IPS-NIHi11 (cell line): Measurements from ENCODE around the gene KCNN3.

Source experiments
- DNase-seq: peaks from one replicate; pipeline ENCODE4 v3.0.0; 2012; ENCODE audit warnings: mixed read lengths, low spot score

KCNN3 gene

DNA sequence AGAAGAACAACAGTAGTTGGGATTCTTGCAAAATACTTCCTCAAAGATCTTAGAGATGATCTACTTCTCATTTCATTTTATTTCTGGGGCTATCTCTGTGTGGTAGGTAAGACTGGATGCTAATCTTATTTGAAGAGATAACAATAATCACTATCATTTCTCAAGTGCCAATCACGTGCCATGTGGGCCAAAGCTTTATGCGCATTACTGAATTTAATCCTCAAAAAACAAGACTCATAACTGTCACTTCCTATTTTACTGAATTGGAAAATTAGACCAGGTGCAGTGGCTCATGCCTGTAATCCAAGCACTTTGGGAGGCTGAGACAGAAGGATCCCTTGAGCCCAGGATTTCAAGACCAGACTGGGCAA lies 121.7 kb downstream of the KCNN3 start:
- no peak for DNase-seq

DNA sequence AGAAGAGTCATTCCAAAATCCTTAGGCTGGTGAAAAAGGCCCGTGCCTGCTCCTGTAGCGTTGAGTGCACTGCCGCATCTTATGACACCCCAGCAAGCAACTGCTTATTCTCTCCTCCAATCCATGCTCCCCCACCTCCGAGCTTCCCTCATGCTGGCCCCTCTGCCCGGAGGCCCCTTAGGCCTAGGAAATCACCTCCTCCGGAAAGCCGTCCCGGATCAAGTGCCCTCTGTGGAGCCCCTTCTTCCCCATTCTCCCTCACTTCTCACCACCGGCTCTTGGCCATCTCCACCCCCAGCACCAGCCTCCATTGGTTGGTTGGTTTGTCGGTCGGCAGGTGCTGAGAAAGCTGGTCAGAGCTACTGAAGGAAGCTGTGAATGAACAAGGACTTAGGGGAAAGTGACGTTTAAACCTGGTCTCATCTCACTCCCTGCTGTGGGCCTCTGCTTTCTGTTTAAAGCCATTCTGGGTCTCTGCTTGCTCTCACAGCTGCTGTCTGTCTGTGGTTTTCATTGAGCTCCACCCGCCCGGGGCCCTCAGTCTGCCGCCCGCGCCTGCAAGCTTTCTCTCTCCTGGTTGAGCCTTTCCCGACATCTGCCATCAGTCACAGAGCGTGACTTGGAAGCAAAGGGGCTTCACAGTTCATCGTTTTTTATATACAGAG lies 122.2 kb downstream of the KCNN3 start:
- no peak for DNase-seq

DNA sequence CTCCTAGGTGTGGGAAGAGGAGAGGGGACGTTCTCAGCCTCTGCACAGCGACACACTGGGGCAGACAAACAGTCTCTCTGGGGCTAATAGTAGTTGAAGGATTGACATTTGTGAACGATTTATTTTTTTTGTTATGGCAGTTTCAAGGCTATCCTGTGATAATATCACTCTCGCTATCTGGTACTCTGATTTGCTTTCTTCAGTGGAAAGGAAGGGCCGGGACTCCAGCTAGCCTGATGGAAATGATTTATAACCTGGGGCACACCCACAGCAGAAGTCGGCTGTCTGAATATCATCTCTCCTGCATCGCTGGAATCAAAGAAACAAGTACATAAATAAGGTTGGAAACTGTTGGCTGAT lies 122.7 kb downstream of the KCNN3 start:
- no peak for DNase-seq

DNA sequence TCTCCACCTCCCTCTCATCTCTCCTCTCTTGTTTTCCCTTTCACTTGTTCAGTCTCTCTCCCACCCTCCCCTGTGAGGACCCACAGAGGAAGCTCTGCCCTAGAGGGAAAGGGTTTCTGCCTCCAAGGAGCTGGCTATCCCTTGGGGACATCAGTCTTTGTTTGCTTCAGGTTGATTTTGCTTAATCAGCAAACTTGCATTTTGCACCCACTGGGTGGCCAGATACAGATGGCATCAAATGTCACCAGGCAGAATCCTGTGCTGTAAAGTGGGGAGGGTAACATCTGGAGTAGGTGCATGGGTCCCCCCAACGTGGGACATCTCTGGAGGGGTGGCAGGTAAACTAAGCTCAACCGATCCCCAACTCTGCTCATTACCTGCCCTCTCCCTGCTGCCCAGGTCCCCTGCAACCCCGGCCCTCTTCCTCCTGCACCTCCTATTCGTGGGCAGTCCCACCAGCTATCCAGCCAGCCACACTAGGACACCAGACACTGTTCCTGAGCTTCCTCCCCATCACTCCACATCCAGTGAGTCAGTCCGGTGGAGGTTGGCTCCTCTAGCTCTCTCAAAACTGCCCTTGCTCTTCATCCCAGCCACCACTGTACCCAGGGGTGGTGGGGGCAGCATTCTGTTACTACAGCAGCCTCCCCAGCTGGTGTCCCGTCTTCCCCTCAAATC lies 123.3 kb downstream of the KCNN3 start:
- DNase-seq: no peak

DNA sequence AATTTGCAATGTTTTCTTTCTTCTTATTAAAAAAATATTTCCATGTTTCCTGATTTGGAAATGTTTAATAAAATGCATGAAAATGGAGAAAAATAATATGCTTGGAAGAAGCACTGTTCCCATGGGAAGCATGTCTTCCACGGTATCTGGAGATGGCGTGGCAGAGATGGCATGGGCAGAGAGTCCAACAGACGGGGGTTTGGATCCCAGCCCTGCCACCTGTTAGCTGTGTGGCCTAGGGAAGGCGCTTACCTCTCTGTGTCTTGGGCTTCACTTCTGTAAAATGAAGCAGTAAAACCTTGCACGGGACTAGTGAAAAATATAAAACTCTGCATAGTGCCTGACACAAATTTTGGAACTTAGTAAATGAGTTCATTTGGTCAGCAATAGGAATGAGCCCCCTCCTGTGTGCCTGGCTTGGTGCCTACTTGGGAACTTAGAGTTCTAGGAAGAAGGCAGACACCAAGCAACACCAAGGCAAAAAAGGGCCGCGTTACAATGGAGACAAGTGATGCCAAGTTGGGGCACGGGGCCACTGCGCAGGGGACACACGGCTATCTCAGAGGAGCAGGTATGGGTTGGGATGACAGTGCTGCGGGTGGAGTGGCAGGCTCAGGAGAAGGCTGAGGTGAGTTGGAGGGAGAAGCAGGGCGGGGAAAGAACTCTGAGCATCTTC lies 124.2 kb downstream of the KCNN3 start:
- DNase-seq: no peak

DNA sequence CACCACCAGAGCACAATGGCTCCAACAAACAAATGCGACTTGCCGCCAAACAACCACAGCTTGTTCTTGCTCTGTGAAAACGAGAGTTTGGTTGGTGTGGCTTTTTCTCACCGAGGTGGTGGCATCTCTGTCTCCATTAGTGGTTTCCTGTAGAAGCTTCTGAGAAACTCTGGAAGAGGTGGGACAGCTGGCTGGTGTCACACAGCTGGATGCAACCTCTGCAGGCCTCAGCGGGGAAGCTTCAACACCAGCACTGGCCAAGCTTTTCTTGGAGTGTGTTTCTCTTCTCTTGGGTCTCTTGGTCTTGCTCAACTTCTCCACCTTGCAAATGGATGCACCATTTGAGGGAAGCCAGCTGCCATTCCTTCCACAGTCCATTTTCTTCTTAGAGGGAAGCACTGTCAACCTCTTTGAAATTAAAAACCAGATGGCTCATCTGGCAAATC lies 124.8 kb downstream of the KCNN3 start:
- no peak for DNase-seq

DNA sequence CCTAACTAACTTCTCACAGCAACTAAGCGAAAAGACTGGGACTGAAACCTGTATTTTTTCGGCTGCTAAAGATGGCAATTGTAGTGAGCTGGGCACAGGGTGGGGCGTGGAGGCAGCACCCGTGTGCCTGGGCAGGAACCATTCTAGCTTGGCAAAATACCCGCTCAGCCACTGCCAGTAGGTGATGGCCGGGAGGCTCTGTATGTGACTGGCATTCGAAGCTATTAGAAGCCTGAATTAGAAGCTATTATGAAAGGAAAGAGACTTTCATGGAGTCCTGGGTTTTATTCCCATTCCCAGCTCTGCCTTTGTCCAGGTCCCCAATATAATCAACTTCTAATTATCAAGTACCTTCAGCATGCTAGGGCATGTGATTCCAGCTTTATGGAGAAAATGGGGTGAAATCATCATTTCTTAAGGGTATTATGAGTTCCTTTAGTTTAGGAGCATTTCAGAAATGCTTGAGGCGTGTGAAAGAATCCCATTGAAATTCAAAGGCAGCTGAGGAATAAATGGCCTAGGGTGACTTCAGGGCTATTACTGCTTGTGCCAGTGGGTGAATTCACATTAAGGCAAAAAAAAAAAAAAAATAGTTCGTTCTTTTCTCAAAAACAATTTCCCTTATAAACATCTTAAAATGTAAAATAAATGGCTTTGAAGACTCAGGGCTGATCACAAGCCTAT lies 125.6 kb downstream of the KCNN3 start:
- no peak for DNase-seq

DNA sequence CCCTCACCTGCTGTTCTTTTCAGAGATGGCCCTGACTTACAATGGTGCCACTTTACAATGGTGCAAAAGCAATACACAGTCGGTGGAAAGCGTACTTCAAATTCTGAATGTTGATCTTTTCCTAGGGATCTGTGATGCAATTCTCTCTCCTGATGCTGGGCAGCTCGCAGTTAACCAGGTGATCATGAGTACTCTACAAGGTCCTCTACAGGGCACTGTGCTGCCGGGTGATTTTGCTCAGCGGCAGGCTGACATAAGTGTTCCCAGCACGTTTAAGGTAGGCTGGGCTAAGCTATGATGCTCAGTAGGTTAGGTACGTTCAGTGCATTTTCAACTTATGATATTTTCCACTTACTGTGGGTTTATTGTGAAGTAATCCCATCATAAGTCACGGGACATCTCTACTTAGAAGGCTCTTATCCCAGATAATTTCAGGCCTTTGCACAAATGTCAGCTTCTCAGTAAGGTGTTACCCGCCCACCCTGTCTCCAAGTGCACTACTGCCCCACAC lies 126.5 kb downstream of the KCNN3 start:
- no peak for DNase-seq

DNA sequence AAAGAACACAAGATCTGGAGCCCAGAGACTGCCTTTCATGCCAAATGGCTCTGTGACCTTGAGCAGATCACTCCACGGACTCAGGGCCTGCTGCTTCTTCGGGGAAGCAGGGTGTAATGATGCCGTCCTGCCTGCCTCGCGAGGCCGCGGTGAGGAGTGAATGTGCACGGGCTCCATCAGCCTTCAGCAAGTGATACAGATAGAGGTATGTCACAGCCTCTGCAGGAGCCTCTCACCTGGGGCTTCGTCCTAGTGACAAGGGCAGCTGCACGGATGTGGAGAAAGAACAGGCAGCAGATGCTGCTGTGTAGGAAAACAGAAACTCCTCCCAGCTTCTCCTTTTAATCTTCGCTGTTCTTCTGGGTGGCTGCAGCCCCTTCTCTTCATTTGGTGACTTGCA lies 127.5 kb downstream of the KCNN3 start:
- no peak for DNase-seq

DNA sequence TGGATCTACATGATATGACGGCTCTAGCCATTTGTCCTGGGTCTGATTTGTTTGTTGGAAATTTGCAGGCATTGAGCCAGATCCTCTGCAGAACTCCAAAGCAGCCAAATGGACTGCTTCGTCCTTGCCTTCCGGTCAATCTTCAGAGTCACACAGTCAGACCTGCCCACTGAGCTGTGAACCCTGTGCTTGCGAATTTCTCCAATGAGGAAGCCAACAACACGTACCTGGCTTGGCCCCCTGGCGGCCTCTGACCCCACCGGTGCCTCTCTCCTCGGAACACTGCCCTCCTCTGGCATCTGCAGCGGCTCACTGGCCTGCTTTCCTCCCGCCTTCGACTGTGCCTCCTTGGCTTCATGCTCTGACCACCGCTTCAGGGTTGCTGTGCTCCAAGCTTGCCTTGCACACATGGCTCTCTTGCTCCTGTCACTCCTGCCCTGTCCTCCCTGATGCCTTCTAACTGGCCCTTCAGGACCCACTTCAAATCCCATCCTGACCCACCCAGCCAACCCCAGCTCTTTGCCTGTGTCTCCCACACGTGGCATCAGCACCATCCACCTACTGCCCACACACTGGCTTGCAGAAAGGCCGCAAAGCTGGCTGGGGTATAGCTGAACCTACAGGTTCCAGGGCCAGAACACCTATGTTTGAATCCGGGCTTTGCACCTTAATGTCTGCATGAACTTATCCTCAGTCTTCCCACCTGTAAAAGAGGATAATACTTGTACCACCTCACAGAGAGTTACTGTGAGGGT lies 128.2 kb downstream of the KCNN3 start:
- peak; percentile 79 for DNase-seq

DNA sequence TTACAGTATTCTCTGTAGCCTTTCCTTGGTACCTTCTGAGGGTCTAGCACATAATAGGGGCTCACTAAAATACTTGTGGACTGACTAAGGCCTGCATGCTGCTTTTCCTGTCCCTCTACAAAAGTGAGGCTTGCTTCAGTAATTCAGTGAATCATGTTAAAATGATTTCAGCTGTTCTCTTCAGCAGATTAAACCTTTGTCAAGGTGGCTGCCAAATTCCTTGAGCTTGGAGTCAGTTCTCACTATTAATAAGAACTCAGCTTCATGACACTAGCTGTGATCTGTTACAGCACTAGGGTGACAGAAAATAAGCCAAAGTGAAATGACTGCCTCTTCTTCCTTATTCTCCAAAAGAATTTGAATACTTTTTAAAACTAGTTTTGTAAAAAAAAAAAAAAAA lies 128.8 kb downstream of the KCNN3 start:
- DNase-seq: no peak

DNA sequence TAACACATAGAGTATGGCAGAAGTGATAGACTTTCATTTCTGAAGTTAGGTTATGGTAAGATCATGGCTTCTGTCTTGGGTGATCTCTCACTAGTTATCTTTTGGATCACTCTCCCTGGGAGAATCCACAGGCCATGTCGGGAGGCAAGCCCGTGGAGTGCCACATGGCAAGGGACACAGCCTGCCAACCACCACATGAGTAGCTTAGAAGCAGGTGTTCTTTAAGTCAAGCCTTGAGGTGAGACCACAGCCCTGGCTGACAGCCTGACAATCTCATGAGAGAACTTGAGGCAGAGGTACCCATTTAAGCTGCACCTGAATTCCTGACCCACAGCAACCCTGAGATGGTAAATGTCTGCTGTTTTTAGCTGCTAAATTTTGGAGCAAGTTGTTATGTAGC lies 130.4 kb downstream of the KCNN3 start:
- DNase-seq: no peak

DNA sequence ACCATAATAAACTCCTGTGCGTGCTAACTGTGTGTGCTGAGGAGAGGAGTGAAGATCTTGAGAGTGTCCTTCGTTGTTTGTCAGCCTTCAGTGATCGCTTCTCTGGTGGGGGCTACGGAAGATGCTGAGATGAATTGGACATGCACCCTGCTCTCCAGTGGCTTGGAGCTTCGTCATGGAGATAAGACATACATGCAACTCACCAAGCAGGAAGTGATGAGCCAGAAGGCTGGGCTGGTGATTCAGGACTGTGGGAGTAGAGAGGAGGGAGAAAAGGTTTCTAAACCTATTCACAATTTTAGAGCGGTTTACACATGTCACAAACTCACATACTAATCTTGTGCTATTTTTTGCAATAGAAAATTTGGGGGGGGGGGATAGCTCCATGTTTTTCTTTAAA lies 133.2 kb downstream of the KCNN3 start:
- DNase-seq: no peak

DNA sequence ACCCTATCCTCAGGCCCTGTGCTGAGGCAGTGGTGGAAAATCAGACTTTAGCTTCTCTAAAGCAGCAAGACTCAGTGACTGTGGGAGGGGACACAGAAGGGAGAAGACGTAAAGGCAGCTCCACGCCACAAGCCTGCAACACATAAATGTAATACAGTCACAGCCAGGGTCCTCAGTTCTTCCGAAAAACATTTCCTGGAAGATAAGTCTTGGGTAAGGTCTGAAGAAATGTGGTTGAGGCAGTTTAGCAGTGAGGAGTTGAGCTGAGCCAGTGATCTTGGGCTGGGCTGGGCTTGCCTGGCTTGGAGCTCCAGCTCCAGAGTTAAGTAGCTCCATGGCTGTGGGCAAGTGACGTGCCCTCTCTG lies 134.3 kb downstream of the KCNN3 start:
- no peak for DNase-seq

DNA sequence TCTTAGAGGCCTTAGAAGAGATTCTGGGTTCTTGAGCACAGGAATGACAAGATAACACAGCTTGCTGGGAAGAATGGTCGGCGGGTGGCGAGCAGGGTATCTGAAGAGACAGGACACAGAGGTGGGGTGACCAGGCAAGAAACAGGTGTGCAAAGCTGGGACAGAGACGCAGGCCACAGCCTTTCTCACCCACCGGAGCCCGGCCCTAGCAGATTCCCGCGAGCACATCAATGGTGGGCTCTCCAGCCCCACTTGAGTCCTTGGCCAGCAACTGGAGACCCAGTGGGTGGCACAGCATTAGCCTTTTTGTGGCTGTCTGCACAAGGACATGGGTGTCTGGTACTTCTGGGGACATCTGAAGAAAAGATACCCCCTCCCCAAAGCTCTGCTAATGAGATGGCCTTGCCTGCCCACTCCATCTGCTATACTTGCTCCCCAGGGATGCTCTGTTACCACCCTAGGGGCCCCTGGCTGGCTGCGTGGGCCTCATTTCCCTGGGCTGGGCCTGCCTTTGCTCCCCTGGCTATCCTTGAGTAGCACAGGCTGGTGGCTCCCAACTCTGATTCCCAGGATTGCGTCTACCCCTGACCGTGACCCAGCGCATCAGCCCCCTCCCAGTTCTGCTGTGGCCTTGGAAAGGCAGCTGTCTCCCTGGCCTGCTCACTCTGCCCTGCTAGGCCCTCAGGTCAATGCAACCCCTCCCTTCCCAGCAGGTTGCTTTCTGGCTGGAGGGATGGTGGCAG lies 134.8 kb downstream of the KCNN3 start:
- no peak for DNase-seq

DNA sequence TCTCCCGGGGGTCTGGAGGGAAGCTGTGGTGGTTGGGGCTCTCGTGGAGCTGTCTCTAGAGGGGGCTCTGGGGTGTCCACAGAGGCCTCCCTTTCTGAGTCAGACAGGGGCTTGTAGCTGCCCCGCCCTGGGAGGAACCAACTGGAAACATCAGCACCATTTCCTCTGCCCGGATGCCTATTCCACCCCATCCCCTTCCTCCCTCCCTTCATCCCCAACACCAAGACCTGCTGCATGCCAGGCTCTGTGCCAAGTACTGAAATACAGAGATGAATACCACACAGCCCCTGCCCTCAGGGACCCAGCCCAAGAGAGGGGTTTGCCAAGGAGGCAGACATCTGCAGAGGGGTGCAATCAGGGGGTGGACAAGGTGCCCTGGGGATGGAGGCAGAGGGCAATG lies 136.5 kb downstream of the KCNN3 start:
- DNase-seq: no peak

DNA sequence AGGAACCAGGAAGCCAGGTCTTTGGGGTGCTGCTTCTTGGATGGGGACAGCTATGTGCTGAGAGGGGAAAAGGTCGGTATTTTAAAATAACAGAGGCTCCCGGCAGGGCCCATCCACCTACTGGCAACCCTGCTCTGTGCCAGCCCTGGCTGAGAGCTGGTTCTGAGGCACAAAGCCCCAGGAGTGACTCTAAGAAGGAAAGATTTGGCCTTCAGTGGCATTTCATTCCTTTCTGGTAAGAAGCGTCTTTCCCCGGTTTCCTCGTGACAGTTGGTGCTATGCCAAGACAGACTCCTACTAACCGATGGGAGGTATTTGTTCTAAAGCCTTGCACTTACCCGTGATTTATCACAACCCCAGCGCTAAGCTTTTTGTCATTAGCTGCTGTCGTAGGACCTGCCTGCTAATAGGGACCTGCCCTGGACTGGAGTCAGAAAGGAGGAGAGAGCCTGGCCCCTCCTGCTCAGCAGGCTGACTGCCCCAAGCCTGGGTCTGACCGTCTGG lies 139.0 kb downstream of the KCNN3 start:
- DNase-seq: peak; percentile 23

DNA sequence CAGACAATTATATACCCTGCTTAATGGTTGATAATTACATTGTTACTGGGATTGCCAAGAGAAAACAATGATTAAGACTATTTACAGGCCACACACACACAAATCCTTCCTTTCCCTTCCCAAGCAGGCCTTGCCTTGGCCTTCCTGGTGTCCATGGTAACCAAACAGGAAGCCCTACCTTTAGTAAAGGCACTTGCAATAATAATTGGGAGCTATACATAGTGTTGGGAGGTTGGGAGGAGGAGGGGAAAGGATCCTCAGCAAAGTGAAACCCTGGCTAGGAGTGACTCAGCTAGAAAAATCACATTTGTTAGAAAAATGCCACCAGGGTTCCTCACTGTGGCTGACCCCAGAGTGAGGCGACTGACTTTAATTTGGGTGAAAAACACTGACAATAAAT lies 139.8 kb downstream of the KCNN3 start:
- peak; percentile 73 for DNase-seq

DNA sequence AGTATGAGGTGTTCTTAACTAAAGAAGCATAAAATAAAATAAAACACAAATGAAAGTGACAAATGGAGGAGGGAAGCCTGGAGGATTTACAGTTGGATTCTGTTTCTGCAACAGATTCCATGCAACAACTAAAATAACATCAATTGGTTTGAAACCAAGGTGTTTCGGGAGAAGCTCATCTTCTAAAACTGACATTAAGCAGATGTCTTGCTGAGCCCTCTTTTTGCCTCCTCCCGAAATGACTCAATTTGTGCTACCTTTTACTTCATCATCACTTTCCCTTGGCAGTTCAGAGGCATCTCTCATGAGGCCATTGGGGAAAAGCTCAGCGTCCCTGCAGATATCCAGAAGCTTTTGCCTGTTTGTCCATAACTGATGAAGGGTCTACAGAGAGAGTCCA lies 140.5 kb downstream of the KCNN3 start:
- DNase-seq: no peak

DNA sequence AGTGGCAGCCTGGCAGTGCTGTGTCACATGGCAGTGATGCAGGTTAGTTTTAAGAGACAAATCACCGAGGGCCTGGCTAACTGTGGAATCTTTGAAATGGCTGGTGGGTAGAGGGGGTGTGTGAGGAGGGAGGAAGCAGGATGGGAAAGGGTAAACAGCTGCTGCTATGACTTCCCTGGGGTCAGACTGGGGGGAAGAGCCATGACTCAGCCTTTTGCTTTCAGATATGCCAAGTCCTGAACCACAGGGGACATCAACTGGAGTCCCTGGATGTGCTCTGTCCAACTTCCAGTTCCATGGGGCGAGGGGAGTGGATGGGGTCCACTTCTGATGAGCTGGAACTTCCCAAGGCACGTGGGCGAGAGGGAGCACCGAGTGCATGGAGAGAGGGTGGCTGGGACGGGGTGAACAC lies 141.0 kb downstream of the KCNN3 start:
- DNase-seq: no peak
